ENCODE measurements around the gene RAPGEF5. TPM values are rescaled to one million over a fixed set of nuclear protein-coding genes. Genes with fewer than 3 reads are reported as not detected.
"Not testable (repeated sequence)": the region's sequence is repeated elsewhere in the genome, so short reads cannot be mapped to it uniquely, and the experiment has no call there.

Gene RAPGEF5
- polyA plus RNA-seq, 5 donors: 47.2 to 88.7 (median 72.8) TPM

- DNase-seq: no peak
These were observed 266.4 kb downstream of the RAPGEF5 start for GRCh38 chr7:22090512-22090911.

DNA sequence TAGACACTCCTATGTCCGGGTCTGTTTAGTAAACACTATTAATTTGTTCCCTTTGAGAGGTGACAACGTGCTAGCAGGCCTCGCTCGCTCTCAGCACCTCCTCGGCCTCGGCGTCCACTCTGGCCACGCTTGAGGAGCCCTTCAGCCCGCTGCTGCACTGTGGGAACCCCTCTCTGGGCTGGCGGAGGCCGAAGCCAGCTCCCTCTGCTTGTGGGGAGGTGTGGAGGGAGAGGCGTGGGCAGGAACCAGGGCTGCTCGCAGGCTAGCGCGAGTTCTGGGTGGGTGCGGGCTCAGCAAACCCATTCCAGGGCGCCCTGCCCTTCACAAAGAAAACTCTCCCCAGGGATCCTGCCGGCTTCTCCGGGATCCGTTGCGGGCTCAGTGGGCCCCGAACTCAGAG is 266.8 kb downstream of the RAPGEF5 start:
- DNase-seq: no peak

DNA sequence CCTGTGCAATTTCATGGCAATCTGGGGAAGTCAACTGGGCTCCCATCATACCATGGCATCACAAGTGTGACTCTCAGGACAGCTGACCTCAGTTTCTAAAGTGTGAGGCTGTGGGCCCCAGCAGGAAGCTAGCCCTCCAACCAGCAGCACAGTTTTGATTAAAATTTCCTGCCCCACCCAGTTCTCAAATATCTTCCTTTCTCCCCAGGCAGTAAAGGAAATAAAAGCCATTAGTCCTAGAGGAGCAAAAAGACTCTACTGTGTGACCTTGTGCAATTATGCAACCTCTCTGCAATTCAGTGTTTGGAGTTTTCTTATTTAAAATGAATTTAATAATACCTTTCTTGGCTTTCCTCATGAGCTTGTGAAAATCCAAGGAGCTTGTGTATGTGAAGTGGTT is 268.1 kb downstream of the RAPGEF5 start:
- no peak for DNase-seq

GRCh38 chr7:22087861-22088260 is 269.1 kb downstream of the RAPGEF5 start:
- DNase-seq: no peak

DNA sequence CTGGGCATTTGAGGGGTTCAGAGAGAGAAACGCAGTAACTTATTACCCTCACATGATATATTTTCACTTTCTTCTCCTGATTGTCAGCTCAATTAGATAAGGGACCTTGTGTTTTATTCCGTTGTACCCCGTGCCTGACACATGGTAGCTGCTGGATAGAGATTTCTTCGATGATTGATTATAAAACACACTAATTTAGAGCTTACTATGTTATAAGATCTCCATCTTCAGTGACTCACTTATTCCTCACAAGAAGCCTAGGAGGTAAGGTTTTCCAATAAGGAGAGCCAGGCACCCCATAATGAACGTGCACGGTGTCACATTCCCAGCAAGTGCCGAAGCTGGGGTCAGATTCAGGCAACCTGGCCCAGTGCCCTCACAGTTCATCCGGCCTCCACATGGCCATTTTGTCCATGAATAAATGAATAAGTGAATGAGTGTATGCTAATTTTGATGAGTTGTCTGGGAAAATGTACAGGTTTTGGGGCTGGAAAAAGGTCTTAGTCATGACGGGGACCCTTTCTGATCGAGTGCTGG is 273.2 kb downstream of the RAPGEF5 start:
- peak in 1 of 2 donors; percentile 16 for DNase-seq

- DNase-seq: peak; percentile 85 to 90
These were observed 273.9 kb downstream of the RAPGEF5 start for GRCh38 chr7:22082886-22083703.

DNA sequence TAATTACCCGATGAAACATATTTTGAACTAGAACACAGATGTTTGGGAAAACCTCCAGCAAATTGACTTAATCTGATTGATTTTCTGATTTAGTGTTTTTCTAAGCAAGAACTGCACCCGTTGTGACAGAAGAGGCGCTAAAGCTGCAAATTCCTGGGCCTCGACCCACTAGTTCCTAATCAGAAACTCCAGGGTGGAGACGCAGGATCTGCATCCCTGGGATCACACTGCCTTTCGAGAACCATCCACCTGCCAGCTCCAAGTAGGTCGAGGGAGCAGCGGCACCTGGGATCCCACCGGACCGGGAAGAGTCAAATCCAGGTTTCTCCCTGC is 274.4 kb downstream of the RAPGEF5 start:
- DNase-seq: no peak

DNA sequence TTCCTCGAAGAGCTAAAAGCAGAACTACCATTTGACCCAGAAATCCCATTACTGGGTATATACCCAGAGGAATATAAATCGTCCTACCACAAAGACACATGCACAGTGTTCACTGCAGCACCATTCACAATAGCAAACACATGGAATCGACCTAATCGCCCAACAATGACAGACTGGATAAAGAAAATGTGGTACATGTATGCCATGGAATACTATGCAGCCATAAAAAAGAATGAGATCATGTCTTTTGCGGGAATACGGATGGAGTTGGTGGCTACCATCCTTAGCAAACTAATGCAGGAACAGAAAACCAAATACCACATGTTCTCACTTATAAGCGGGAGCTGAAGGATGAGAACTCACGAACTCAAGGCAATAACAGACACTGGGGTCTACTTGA is 276.7 kb downstream of the RAPGEF5 start:
- DNase-seq: not testable (repeated sequence)

DNA sequence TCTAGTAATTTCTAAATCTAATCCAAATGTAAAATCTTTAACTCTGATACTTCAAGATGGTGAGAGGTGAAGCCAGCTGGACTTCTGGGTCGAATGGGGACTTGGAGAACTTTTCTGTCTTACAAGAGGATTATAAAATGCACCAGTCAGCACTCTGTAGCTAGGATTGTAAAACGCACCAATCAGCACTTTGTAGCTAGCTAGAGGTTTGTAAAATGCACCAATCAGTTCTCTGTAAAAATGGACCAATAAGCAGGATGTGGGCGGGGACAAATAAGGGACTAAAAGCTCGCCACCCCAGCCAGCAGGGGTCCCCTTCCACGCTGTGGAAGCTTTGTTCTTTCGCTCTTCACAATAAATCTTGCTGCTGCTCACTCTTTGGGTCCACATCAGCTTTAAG is 278.1 kb downstream of the RAPGEF5 start:
- DNase-seq: not testable (repeated sequence)

DNA sequence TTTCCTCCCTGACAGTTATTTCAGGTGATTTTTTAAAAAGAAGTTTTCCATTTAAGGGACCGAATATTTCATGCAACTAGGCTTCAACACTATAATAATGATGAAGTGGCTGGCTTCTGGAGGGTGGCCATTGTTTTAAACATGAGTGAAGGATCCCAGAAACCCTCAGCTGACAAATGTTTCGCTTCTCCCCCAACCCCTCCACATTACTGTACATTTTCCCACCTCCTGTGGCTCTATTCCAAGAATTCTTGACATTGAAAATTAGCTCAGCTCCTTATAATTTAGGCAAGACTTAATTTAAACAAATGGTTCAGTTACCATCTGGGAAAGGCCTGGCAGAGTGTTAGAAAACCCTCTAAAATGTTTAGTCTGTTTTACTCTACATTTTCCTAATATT is 281.4 kb downstream of the RAPGEF5 start:
- DNase-seq: no peak

- no peak for DNase-seq
These were observed 282.1 kb downstream of the RAPGEF5 start for GRCh38 chr7:22074897-22075296.

Other genes starting within 250 kb of the RAPGEF5 start
- gene STEAP1B, start 143.0 kb upstream of the RAPGEF5 start, polyA plus RNA-seq (ENCODE audit: insufficient read depth in 1 of 5, insufficient read length in 5 of 5, low replicate concordance in 1 of 5): 1 to 10 TPM; 1.7 to 3.4 (median 2.9) TPM